ENCODE measurements around the gene SYCE3.

SYCE3 gene

DNA sequence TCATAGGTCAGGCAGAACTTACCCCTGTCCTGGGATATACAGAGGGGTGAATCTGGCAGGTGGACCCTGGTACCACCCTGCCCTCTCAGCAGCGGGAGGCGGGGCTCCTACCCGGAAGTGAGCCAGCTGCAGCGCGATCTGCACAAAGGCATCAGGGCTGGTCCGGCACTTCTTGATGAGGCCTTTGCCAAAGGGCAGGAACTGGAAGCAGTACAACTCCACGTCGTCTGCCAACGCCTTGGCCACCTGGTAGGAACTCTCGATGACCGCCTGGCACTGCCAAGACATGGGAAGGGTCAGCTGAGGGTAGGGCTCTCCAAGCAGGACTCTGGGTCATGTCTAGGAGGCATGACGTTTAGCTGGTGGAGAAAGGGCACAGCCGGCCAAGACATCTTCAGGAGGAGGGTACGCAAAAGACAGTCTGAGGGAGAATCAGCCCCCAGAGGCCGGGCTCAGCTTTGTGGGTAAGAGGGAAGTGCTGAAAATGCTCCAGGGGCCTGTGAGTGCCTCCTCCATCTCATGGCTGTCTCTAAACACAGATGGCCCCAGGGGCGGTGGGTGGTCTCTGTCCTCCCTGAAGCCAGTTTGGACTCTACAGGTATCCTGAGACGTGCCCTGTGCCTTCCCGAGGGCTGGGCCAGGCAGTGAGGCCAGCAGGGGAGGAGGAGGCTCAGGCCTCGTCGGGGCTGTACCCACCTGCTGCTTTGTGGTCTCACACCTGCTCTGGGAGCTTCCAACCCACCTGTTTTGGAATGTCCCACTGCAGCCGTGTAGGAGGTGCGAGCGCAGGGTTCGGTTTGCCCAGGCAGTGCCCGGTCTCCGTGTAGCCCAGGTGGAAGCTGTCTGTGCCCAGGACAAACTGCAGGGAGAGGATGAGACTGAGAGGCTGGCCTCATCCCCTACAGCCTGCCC, 8.8 kb upstream of the SYCE3 start:
- H3K4me3 ChIP-seq (ENCODE audit: low read depth, low read length) = no peak overlapping the region
- no peak for TF ChIP-seq CTCF (IDR thresholded peaks at IDR 0.05; ENCODE audit: low read depth, low read length, missing control alignments)
- no peak for DNase-seq (ENCODE audit: low read depth)
- in situ Hi-C loops (cut with HindIII; ENCODE audit: low sequenced_read_pairs) = no loop called here

- no peak overlapping the region for H3K4me3 ChIP-seq (ENCODE audit: low read depth, low read length)
- no peak for DNase-seq (ENCODE audit: low read depth)
- TF ChIP-seq CTCF (IDR thresholded peaks at IDR 0.05; ENCODE audit: low read depth, low read length, missing control alignments) = no peak
- in situ Hi-C loops (cut with HindIII; ENCODE audit: low sequenced_read_pairs) = no loop called here
Measured at GRCh38 chr22:50570861-50571260, 8.1 kb upstream of the SYCE3 start.

DNA sequence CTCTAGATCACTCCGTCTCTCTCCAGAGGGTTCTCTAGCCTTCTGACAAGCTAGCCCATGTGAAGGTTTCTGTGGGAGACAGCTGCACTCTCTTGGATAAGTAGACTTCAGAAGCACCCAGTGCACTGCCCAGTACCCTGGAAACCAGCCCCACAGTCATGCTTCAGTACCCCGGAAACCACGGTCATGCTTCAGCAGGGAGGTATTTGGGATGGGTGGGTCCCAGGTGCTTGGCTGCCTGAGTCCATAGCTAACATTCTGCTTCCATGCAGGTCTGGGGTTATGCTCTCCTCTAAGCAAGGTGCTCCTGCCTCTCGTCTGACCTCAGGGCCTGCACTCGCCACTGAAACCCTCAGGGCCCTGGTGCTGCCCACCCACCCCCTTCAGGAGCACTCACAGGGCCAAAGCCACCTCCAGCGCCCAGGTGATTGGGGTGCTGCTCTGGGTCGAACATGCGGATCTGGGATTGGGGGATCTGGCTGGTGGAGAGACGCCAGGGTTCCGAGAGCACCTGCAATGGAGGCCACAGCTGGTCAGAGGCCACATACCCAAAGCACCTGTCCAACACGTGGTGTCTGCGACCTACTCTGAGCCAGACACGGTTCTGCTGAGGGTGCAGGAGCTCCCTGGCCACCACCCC, 7.3 kb upstream of the SYCE3 start:
- no peak overlapping the region for H3K4me3 ChIP-seq (ENCODE audit: low read depth, low read length)
- DNase-seq (ENCODE audit: low read depth) = no peak
- TF ChIP-seq CTCF (IDR thresholded peaks at IDR 0.05; ENCODE audit: low read depth, low read length, missing control alignments) = no peak
- in situ Hi-C loops (cut with HindIII; ENCODE audit: low sequenced_read_pairs) = no loop called here

GRCh38 chr22:50569041-50569459, 6.3 kb upstream of the SYCE3 start:
- in situ Hi-C loops (cut with HindIII; ENCODE audit: low sequenced_read_pairs) = no loop called here
- TF ChIP-seq CTCF (IDR thresholded peaks at IDR 0.05; ENCODE audit: low read depth, low read length, missing control alignments) = no peak
- no peak overlapping the region for H3K4me3 ChIP-seq (ENCODE audit: low read depth, low read length)
- no peak for DNase-seq (ENCODE audit: low read depth)

GRCh38 chr22:50568626-50569025, 5.9 kb upstream of the SYCE3 start:
- DNase-seq (ENCODE audit: low read depth) = no peak
- no peak overlapping the region for H3K4me3 ChIP-seq (ENCODE audit: low read depth, low read length)
- no peak for TF ChIP-seq CTCF (IDR thresholded peaks at IDR 0.05; ENCODE audit: low read depth, low read length, missing control alignments)
- in situ Hi-C loops (cut with HindIII; ENCODE audit: low sequenced_read_pairs) = no loop called here

GRCh38 chr22:50567721-50568252, 5.1 kb upstream of the SYCE3 start:
- in situ Hi-C loops (cut with HindIII; ENCODE audit: low sequenced_read_pairs) = no loop called here
- no peak overlapping the region for H3K4me3 ChIP-seq (ENCODE audit: low read depth, low read length)
- no peak for DNase-seq (ENCODE audit: low read depth)
- TF ChIP-seq CTCF (IDR thresholded peaks at IDR 0.05; ENCODE audit: low read depth, low read length, missing control alignments) = no peak

Data from astrocyte of the cerebellum (primary cell).